ENCODE results near the gene STK10.

The STK10 gene

DNA sequence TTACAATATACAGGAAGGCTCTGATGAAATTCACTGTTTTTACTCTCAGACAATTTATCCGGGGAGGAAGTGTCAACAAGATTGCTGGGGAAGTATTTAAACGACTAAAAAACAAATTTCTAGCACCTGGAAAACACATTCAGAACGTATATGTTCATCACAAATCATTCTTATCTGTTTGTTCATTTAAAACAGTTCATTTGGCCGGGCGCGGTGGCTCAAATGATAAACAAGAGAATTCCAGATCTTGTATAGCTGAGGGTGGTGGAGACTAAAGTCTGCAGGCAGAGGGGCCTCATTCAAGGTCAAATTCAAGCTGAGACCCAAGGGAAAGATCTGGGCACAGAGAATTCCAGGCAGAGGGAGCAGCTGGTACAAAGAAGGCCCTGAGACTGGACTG lies 90.0 kb downstream of the STK10 start:
- TF ChIP-seq EGR1 (IDR thresholded peaks at IDR 0.05) (no peak), EP300 (IDR thresholded peaks at IDR 0.05; ENCODE audit: borderline replicate concordance) (no peak), ZBTB7A (IDR thresholded peaks at IDR 0.05; ENCODE audit: low read depth) (no peak), MAX (IDR thresholded peaks at IDR 0.05) (no peak), RAD21 (IDR thresholded peaks at IDR 0.05; ENCODE audit: low read depth) (no peak), FOXM1 (IDR thresholded peaks at IDR 0.05; ENCODE audit: borderline replicate concordance, low read depth) (no peak), TCF12 (IDR thresholded peaks at IDR 0.05; ENCODE audit: low read depth) (no peak), TEAD4 (IDR thresholded peaks at IDR 0.05) (no peak), CREB1 (IDR thresholded peaks at IDR 0.05; ENCODE audit: low read depth) (no peak), NFIC (IDR thresholded peaks at IDR 0.05) (no peak), CEBPB (IDR thresholded peaks at IDR 0.05) (no peak), TAF1 (IDR thresholded peaks at IDR 0.05; ENCODE audit: low read depth) (no peak), YY1 (IDR thresholded peaks at IDR 0.05; ENCODE audit: low read depth) (no peak)
- TF ChIP-seq, protein P1, sequence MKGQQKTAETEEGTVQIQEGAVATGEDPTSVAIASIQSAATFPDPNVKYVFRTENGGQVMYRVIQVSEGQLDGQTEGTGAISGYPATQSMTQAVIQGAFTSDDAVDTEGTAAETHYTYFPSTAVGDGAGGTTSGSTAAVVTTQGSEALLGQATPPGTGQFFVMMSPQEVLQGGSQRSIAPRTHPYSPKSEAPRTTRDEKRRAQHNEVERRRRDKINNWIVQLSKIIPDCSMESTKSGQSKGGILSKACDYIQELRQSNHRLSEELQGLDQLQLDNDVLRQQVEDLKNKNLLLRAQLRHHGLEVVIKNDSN (IDR thresholded peaks at IDR 0.05), result no peak
- TF ChIP-seq, protein P2, sequence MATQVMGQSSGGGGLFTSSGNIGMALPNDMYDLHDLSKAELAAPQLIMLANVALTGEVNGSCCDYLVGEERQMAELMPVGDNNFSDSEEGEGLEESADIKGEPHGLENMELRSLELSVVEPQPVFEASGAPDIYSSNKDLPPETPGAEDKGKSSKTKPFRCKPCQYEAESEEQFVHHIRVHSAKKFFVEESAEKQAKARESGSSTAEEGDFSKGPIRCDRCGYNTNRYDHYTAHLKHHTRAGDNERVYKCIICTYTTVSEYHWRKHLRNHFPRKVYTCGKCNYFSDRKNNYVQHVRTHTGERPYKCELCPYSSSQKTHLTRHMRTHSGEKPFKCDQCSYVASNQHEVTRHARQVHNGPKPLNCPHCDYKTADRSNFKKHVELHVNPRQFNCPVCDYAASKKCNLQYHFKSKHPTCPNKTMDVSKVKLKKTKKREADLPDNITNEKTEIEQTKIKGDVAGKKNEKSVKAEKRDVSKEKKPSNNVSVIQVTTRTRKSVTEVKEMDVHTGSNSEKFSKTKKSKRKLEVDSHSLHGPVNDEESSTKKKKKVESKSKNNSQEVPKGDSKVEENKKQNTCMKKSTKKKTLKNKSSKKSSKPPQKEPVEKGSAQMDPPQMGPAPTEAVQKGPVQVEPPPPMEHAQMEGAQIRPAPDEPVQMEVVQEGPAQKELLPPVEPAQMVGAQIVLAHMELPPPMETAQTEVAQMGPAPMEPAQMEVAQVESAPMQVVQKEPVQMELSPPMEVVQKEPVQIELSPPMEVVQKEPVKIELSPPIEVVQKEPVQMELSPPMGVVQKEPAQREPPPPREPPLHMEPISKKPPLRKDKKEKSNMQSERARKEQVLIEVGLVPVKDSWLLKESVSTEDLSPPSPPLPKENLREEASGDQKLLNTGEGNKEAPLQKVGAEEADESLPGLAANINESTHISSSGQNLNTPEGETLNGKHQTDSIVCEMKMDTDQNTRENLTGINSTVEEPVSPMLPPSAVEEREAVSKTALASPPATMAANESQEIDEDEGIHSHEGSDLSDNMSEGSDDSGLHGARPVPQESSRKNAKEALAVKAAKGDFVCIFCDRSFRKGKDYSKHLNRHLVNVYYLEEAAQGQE (IDR thresholded peaks at IDR 0.05; ENCODE audit: low read depth), result no peak

- TF ChIP-seq CREB1 (IDR thresholded peaks at IDR 0.05; ENCODE audit: low read depth), result no peak
- TF ChIP-seq TEAD4 (IDR thresholded peaks at IDR 0.05), result no peak
- TF ChIP-seq CEBPB (IDR thresholded peaks at IDR 0.05), result no peak
- TF ChIP-seq MAX (IDR thresholded peaks at IDR 0.05), result no peak
- TF ChIP-seq YY1 (IDR thresholded peaks at IDR 0.05; ENCODE audit: low read depth), result no peak
- TF ChIP-seq, protein P1 (IDR thresholded peaks at IDR 0.05), result no peak
- TF ChIP-seq TAF1 (IDR thresholded peaks at IDR 0.05; ENCODE audit: low read depth), result no peak
- TF ChIP-seq EP300 (IDR thresholded peaks at IDR 0.05; ENCODE audit: borderline replicate concordance), result no peak
- TF ChIP-seq RAD21 (IDR thresholded peaks at IDR 0.05; ENCODE audit: low read depth), result no peak
- TF ChIP-seq, protein P2 (IDR thresholded peaks at IDR 0.05; ENCODE audit: low read depth), result no peak
- no peak for TF ChIP-seq FOXM1 (IDR thresholded peaks at IDR 0.05; ENCODE audit: borderline replicate concordance, low read depth)
- TF ChIP-seq TCF12 (IDR thresholded peaks at IDR 0.05; ENCODE audit: low read depth), result no peak
- TF ChIP-seq ZBTB7A (IDR thresholded peaks at IDR 0.05; ENCODE audit: low read depth), result no peak
- TF ChIP-seq EGR1 (IDR thresholded peaks at IDR 0.05), result no peak
- no peak for TF ChIP-seq NFIC (IDR thresholded peaks at IDR 0.05)
These were observed 90.7 kb downstream of the STK10 start for GRCh38 chr5:172097356-172097755.

- TF ChIP-seq FOXM1 (IDR thresholded peaks at IDR 0.05; ENCODE audit: borderline replicate concordance, low read depth), result no peak
- no peak for TF ChIP-seq EGR1 (IDR thresholded peaks at IDR 0.05)
- TF ChIP-seq RAD21 (IDR thresholded peaks at IDR 0.05; ENCODE audit: low read depth), result no peak
- no peak for TF ChIP-seq YY1 (IDR thresholded peaks at IDR 0.05; ENCODE audit: low read depth)
- TF ChIP-seq CEBPB (IDR thresholded peaks at IDR 0.05), result no peak
- no peak for TF ChIP-seq NFIC (IDR thresholded peaks at IDR 0.05)
- no peak for TF ChIP-seq ZBTB7A (IDR thresholded peaks at IDR 0.05; ENCODE audit: low read depth)
- no peak for TF ChIP-seq TEAD4 (IDR thresholded peaks at IDR 0.05)
- TF ChIP-seq, protein P2 (IDR thresholded peaks at IDR 0.05; ENCODE audit: low read depth), result no peak
- no peak for TF ChIP-seq TAF1 (IDR thresholded peaks at IDR 0.05; ENCODE audit: low read depth)
- TF ChIP-seq, protein P1 (IDR thresholded peaks at IDR 0.05), result no peak
- TF ChIP-seq MAX (IDR thresholded peaks at IDR 0.05), result no peak
- TF ChIP-seq TCF12 (IDR thresholded peaks at IDR 0.05; ENCODE audit: low read depth), result no peak
- no peak for TF ChIP-seq EP300 (IDR thresholded peaks at IDR 0.05; ENCODE audit: borderline replicate concordance)
- no peak for TF ChIP-seq CREB1 (IDR thresholded peaks at IDR 0.05; ENCODE audit: low read depth)
These were observed 91.7 kb downstream of the STK10 start for GRCh38 chr5:172096207-172096940.

Measured in Ishikawa (cell line).